ENCODE data around the gene HCFC1.

The HCFC1 gene

DNA sequence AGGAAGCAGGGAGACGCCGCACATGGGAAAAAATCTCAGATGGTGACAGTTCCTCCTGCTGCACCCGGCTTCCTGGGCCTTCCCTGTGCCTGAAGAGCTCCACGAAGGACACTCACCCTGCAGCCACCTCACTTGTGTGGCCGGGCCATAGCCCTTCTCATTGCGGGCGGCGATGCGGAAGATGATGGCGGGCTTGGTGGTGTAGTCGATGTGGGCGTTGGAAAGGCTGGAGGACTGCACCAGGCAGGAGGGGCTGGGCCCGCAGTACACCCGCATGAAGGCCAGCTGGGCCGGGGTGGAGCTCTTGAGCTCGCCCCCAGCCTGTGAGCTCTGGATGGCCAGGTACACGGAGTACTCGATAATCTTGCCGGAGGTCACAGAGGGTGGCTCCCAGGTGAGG, 21.5 kb downstream of the HCFC1 start:
- Mint-ChIP-seq H3K36me3 (ENCODE audit: low read depth) (peaks cover 78% of the 10 kb centered on the region), H3K27ac (peak overlapping the region; percentile 15), H3K9me3 (no peaks in the 10 kb centered on the region), H3K4me1 (ENCODE audit: low read depth) (peaks cover 48% of the 10 kb centered on the region), H3K4me3 (no peak overlapping the region), H3K27me3 (no peaks in the 10 kb centered on the region)
- DNase-seq: no peak

DNA sequence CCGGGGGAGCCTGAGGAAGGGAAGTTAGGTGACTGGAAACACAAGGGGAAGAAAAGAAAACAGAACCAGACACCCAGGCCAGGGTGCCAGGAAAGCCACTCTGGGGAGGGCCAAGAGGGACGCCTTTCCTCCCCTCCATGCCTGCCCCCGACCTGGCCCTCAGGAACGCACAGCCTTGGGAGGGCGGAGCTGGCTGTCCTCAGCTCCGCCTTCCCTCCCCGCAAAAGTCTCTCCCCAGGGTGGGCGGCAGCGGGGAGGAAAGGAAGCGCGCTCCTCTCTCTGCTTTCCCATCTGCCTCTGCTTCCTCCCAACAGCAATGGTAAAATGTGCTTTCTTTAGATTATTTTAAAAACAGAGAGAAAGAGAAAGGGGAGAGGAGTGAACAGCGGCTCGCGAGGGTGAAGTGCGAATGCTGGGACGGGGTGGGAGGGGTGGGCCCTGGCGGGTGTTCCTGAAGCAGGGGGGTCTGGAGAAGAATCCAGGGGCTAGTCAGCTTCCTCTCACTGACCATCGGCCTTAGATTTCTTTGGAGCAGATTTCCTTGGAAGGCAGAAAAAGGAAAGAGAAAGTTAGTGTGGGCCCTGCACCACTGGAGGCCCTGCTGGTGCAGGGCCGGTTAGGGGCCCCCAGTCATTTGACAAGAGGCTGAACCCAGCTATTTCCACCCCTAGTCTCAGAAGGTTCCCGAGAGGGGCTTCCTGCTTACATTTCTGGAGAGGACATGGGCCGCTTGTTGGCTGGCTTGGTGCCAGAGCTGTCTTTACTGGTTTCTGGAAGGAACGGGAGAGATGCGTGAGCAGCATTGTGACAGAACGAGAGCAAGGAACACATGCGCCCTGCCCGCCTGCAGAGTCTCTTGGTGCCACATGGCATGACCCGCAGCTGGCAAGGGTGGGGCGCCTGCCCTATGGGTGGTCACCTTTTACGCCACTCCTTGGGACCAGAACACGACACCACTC, 22.5 kb downstream of the HCFC1 start:
- Mint-ChIP-seq H3K36me3 (ENCODE audit: low read depth) (peaks cover 69% of the 10 kb centered on the region), H3K4me3 (no peak overlapping the region), H3K27ac (peak overlapping the region; percentile 81), H3K9me3 (no peaks in the 10 kb centered on the region), H3K4me1 (ENCODE audit: low read depth) (peaks cover 46% of the 10 kb centered on the region), H3K27me3 (peaks cover 2% of the 10 kb centered on the region)
- no peak for DNase-seq

DNA sequence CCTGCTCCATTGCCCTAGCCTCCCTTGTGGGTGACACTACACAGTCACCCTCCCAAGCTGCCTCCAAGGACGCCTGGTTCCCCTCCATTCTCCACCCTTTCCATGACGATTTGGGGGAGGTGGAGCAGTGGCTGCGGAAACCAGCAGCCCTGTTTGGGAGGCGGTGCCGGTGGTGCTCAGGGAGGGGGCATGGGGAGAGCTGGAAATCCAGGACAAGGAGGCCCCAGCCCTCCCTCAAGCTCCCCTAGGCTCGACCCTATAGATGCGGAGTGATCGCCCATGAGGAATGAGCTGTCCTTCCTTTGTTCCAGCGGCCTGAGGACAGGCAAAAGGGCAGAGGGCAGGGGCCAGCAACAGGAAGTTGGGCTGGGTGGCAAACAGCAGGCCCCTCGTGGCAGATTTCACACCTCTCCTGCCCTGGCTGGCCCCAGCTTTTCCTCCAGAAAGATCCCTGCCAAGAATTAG, 23.6 kb downstream of the HCFC1 start:
- peaks cover 43% of the 10 kb centered on the region for H3K4me1 Mint-ChIP-seq (ENCODE audit: low read depth)
- peak overlapping the region; percentile 81 for H3K27ac Mint-ChIP-seq
- peaks cover 8% of the 10 kb centered on the region for H3K27me3 Mint-ChIP-seq
- H3K9me3 Mint-ChIP-seq: no peaks in the 10 kb centered on the region
- H3K4me3 Mint-ChIP-seq: no peak overlapping the region
- DNase-seq: no peak
- H3K36me3 Mint-ChIP-seq (ENCODE audit: low read depth): peaks cover 59% of the 10 kb centered on the region

GRCh38 chrX:153947009-153947769, 24.4 kb downstream of the HCFC1 start:
- peaks cover 41% of the 10 kb centered on the region for H3K4me1 Mint-ChIP-seq (ENCODE audit: low read depth)
- peak overlapping the region; percentile 81 for H3K27ac Mint-ChIP-seq
- no peaks in the 10 kb centered on the region for H3K9me3 Mint-ChIP-seq
- no peak overlapping the region for H3K4me3 Mint-ChIP-seq
- peaks cover 10% of the 10 kb centered on the region for H3K27me3 Mint-ChIP-seq
- H3K36me3 Mint-ChIP-seq (ENCODE audit: low read depth): peaks cover 51% of the 10 kb centered on the region
- DNase-seq: peak; percentile 85

- Mint-ChIP-seq H3K27ac (peak overlapping the region; percentile 50), H3K36me3 (ENCODE audit: low read depth) (peaks cover 43% of the 10 kb centered on the region), H3K4me1 (ENCODE audit: low read depth) (peaks cover 41% of the 10 kb centered on the region), H3K4me3 (no peak overlapping the region), H3K9me3 (no peaks in the 10 kb centered on the region), H3K27me3 (peaks cover 12% of the 10 kb centered on the region)
- no peak for DNase-seq
Observed at GRCh38 chrX:153945956-153946943, 25.4 kb downstream of the HCFC1 start.

DNA sequence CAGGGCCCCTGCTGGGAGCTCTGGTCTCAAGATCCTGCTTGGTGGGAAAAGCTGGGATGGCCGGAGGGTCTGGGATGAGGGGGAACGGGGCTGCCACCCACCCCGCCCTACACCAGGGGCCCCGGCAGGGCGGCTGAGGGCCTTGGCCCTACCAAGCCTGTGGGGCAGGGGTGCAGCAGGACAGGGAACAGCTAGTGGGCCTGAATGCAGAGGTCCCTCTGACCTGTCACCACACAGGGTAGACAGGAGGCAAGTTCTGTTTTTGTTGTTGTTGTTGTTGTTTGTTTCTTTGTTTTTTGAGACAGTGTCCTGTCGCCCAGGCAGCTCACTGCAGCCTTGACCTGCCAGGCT, 26.8 kb downstream of the HCFC1 start:
- peaks cover 19% of the 10 kb centered on the region for H3K27me3 Mint-ChIP-seq
- H3K36me3 Mint-ChIP-seq (ENCODE audit: low read depth): peaks cover 30% of the 10 kb centered on the region
- peak overlapping the region; percentile 80 for H3K4me3 Mint-ChIP-seq
- H3K27ac Mint-ChIP-seq: peak overlapping the region; percentile 40
- H3K4me1 Mint-ChIP-seq (ENCODE audit: low read depth): peaks cover 34% of the 10 kb centered on the region
- no peak for DNase-seq
- H3K9me3 Mint-ChIP-seq: no peaks in the 10 kb centered on the region

GRCh38 chrX:153944140-153944799, 27.3 kb downstream of the HCFC1 start, which contains the start of gene RENBP:
RENBP (minus strand) TSS chrX:153944643; CDS start chrX:153944610, 33 bp downstream.
- Mint-ChIP-seq H3K4me3 (peak within 1 kb of the TSS; percentile 80), H3K27me3 (peaks cover 19% of the 10 kb centered on the region), H3K9me3 (no peaks in the 10 kb centered on the region), H3K36me3 (ENCODE audit: low read depth) (peaks cover 25% of the 10 kb centered on the region), H3K27ac (peak within 1 kb of the TSS; percentile 81), H3K4me1 (ENCODE audit: low read depth) (peaks cover 29% of the 10 kb centered on the region)
- no peak for DNase-seq

DNA sequence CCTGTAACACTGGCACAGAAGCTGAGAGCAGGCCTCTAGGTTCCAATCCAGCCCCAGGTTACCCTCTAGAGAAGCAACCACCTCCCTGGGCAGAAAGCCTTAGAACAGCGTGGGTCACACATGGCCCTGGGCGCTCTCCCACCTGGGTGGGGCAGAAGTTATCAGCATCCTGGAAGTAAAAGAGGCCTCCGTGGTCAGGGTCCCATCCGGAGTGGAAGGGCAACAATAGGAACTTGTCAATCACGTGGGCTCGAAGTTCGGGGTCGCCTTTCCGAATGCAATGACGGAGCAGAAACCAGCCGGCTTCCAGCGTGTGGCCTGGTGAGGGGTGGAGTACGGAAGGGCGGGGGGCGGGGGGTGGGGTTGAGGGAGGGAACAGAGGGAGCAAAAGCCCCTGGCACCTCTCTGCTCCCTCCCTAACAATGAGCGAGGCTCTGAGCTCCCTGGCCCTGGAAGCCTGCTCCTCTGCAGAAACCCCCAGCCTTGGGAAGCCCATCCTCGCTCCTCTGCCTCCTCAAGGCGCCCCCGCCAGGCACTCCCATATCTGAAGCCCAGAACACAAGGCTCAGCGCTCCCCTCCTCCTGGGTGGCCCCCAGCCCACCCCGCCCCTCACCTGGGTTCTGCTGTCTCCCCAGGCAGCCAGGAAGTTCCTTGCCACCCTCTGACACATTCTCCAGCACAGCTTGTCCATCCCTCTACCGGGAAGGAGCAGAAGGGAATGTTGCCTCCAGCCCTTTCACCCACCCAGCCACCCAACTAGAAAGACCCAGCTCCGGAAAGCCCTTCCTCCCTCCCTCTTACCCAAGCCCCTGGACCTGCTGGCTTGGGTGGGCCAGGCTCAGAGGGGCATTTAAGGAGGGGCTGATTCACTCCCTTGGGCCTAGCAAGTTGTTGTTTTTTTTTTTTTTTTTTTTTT, 30.0 kb downstream of the HCFC1 start:
- H3K9me3 Mint-ChIP-seq: no peaks in the 10 kb centered on the region
- peaks cover 24% of the 10 kb centered on the region for H3K27me3 Mint-ChIP-seq
- peaks cover 6% of the 10 kb centered on the region for H3K36me3 Mint-ChIP-seq (ENCODE audit: low read depth)
- H3K4me1 Mint-ChIP-seq (ENCODE audit: low read depth): peaks cover 19% of the 10 kb centered on the region
- no peak for DNase-seq
- peak overlapping the region; percentile 83 for H3K27ac Mint-ChIP-seq
- peak overlapping the region; percentile 69 for H3K4me3 Mint-ChIP-seq

GRCh38 chrX:153939573-153939972, 32.0 kb downstream of the HCFC1 start:
- Mint-ChIP-seq H3K4me3 (no peak overlapping the region), H3K36me3 (ENCODE audit: low read depth) (peaks cover 6% of the 10 kb centered on the region), H3K27me3 (peaks cover 26% of the 10 kb centered on the region), H3K9me3 (no peaks in the 10 kb centered on the region), H3K27ac (no peak overlapping the region), H3K4me1 (ENCODE audit: low read depth) (peaks cover 25% of the 10 kb centered on the region)
- DNase-seq: no peak

DNA sequence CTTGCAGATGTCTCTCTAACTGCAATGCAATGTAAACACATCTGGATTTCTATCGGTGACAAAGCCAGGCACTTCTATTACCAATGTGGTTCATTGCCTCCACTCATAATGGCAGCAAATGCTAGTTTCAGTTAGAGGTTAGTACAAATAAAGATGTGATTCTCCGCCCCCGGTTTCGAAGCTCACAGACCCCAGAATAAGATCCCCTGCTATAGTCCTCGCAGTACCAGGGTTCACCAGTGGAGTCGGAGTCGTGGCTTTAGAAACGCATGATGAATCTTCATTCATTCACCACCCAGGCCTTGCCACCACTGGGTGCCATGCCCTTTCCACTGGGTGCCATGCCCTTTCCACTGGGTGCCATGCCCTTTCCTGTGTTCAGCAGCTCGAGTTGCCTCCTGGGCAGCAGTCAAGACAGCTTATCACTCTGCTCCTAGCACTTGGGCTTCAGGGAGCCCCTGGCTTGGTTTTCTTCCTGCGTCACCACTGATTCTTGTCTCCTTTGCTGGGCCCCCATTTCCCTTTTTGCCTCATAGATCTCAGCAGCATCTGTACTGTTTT, 33.3 kb downstream of the HCFC1 start:
- H3K27me3 Mint-ChIP-seq: peaks cover 21% of the 10 kb centered on the region
- no peak for DNase-seq
- no peak overlapping the region for H3K4me3 Mint-ChIP-seq
- no peaks in the 10 kb centered on the region for H3K9me3 Mint-ChIP-seq
- H3K36me3 Mint-ChIP-seq (ENCODE audit: low read depth): peaks cover 15% of the 10 kb centered on the region
- peak overlapping the region; percentile 15 for H3K27ac Mint-ChIP-seq
- peaks cover 21% of the 10 kb centered on the region for H3K4me1 Mint-ChIP-seq (ENCODE audit: low read depth)

- no peak overlapping the region for H3K4me3 Mint-ChIP-seq
- peaks cover 23% of the 10 kb centered on the region for H3K4me1 Mint-ChIP-seq (ENCODE audit: low read depth)
- no peak overlapping the region for H3K27ac Mint-ChIP-seq
- H3K9me3 Mint-ChIP-seq: no peaks in the 10 kb centered on the region
- peaks cover 27% of the 10 kb centered on the region for H3K36me3 Mint-ChIP-seq (ENCODE audit: low read depth)
- H3K27me3 Mint-ChIP-seq: peaks cover 19% of the 10 kb centered on the region
- no peak for DNase-seq
Observed at GRCh38 chrX:153937056-153937455, 34.6 kb downstream of the HCFC1 start.

GRCh38 chrX:153935326-153935851, 36.2 kb downstream of the HCFC1 start:
- H3K27ac Mint-ChIP-seq: peak overlapping the region; percentile 74
- H3K4me1 Mint-ChIP-seq (ENCODE audit: low read depth): peaks cover 28% of the 10 kb centered on the region
- H3K4me3 Mint-ChIP-seq: peak overlapping the region; percentile 71
- no peaks in the 10 kb centered on the region for H3K9me3 Mint-ChIP-seq
- peaks cover 13% of the 10 kb centered on the region for H3K27me3 Mint-ChIP-seq
- H3K36me3 Mint-ChIP-seq (ENCODE audit: low read depth): peaks cover 41% of the 10 kb centered on the region
- no peak for DNase-seq
